DMS153 treated with DMSO at 0.1 percent for 48 hours (cell line): ENCODE data around the gene KRTAP5-6.

Experiments
- DNase-seq: peaks from one replicate; lab custom pipeline; 2025; ENCODE audit not compliant: unreplicated experiment; lab: John Stamatoyannopoulos, UW

KRTAP5-6 gene

GRCh38 chr11:1732418-1733008 lies 35.5 kb downstream of the KRTAP5-6 start:
- no peak for DNase-seq

DNA sequence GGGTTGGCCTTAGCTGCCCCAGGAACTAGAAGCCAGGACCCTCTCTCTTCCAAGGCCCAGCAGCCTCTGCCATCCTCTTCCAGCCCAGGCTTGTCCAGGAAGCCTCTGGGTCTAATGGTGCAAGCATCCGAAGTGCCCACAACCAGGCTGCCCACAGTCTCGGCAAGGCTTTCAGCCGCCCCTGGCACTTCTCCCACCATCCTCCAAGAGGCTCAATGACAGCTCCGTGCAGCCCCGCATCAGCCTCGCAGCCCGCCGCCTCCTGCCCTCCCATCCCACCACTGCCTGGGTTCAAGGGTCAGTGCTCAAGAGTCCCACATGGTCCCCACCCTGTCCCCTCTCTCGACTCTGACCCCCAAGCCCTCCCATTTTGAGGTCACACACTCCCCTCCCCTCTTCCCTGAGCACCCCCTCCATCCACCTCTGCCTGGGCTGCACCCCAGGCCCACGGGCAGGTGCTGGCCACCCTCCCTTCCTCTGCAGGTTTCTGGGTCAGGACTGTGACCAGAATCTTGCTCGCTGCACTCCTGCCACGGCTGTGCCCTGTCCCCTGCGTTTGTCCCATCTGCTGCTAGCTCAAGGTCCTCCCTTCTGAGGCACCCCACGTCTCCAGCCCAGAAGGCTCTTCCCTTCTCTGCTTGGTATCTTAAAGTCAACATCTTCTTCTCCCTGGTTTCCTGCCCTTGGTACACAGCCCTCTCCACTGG lies 36.2 kb downstream of the KRTAP5-6 start:
- no peak for DNase-seq

DNA sequence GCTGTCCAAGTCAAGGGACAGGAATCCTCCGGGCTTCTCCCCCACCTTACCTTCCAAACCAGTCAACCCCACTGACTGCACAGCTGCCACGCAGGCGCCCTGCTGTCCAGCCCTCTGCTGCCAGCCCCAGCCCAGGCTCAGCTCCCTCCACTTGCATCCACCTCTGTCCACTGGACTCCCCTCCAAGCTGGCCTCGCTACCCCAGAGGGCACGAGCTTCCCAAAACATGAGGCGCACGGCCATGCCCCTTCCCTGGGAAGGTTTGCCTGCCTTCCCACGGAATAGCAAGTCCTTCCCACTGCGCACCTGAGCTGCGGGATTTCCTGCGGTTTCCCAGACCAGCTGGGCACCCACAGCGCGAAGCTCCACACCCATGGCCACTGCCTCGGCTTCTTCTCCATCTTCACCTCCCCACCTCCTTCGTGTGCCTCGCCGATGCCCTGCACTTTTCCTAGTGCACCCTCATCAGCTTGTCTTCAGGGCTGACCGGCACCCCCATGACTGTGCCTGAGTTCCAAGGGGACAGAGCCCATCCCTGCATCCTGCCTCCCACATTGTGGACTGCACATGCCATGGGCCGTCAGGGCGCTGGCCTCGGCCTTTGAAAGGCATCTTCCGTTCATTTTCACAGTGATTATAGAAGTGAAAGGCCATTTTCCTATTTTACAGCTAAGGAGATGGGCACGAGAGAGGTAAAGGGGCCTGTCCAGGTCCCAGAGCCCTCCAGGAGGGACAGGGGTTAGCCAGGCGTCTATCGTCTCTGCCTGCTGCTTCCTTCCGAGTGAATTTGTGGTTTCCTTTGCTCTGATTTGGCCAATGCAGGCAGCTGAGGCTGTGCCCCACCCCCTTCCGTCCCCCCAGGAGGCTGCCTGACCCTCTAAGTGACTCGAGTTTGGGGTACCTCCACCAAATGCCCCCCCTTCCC lies 37.0 kb downstream of the KRTAP5-6 start:
- no peak for DNase-seq

GRCh38 chr11:1734641-1735081 lies 37.7 kb downstream of the KRTAP5-6 start:
- DNase-seq = no peak

DNA sequence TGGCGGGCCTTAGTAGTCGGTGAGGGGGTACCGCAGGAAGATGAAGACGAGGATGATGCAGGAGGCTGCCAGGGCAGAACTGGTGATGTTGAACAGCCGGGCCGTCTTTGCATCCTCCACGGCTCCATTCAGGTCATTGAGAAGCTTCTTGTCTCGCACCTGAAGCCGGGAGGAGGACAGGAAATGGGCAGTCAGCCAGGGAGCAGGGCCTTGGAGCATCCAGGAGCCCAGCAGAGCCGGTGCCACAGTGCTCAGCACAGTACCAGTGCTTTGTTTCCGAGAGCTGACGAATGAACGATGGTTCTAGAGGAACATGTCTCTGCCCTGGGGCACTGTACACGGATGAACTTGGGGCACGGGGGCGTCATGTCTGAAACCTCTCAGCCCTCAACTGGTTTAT lies 38.3 kb downstream of the KRTAP5-6 start:
- no peak for DNase-seq

- no peak for DNase-seq
These were observed 39.5 kb downstream of the KRTAP5-6 start for GRCh38 chr11:1736447-1736992.

GRCh38 chr11:1737080-1737757 lies 40.2 kb downstream of the KRTAP5-6 start:
- DNase-seq = no peak

GRCh38 chr11:1738380-1738779 lies 41.4 kb downstream of the KRTAP5-6 start:
- DNase-seq = no peak

DNA sequence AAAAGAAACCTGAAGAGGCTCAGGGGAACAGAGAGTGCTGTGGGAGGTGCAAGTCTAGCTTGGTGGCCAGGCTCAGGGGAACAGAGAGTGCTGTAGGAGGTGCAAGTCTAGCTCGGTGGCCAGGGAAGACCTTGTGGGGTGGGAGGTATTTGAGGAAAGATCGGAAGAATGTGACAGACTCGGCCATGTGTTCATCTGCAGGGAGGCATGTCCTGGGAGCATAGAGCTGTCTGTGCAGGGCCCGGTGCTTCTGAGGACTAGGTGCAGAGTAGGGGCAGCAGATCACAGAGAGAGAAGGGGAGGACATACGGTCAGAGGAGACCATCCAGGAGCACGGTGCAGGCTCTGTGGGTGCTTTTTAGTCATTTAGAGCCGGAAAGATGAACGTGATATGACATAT lies 42.6 kb downstream of the KRTAP5-6 start:
- no peak for DNase-seq

DNA sequence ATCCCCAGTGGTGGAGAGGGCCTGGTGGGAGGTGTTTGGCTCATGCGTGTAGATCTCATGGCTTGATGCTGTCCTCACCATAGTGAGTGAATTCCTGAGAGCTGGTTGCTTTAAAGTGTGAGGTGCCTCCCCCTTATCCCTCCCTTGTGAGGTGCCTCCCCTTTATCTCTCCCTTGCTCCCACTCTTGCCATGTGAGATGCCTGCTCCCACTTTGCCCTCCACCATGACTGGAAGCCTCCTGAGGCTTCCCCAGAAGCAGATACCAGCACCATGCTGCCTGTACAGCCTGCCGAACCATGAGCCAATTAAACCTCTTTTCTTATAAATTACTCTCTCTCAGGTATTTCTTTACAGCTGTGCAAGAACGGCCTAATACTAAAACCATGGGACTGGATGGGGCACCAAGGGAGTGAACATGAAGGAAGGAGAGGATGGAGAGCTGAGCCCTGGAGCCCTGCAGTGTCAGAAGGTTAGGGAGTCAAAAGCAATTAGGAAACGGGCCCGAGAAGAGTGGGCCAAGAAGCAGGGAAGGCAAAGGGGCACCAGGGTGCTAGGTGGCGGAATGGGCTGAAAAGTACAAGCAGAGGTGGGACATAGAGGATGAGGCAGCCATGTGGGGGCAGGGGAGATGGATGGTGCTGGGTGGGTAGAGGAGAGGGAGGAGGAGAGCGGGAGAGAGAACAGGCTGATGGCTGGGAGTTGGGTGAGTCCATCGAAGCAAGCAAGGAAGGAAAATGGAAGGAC lies 44.0 kb downstream of the KRTAP5-6 start:
- no peak for DNase-seq

- DNase-seq = no peak
These were observed 44.7 kb downstream of the KRTAP5-6 start for GRCh38 chr11:1741741-1742140.

DNA sequence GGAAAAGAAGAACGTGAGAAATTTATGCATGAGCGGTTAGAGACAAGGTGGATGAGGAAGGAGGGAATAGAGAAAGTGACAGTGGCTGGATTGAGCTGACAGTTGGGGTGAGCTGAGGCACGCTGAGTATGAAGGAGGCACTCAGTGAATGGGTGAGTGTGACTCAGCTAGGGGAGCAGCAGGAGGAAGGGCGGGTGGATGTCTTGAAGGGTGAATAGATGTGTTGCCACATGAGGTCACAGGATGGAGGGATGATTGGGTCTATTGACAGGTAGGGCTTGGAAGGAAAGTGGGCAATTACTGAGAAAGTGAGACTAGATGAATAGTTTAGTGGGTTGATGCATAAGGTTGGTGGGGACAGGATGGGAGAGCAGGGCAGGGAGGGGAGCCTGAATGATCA lies 45.4 kb downstream of the KRTAP5-6 start:
- no peak for DNase-seq

- no peak for DNase-seq
These were observed 46.0 kb downstream of the KRTAP5-6 start for GRCh38 chr11:1742869-1743584.

- no peak for DNase-seq
These were observed 46.7 kb downstream of the KRTAP5-6 start for GRCh38 chr11:1743585-1744136.

GRCh38 chr11:1744137-1744886 lies 47.3 kb downstream of the KRTAP5-6 start:
- DNase-seq = no peak

DNA sequence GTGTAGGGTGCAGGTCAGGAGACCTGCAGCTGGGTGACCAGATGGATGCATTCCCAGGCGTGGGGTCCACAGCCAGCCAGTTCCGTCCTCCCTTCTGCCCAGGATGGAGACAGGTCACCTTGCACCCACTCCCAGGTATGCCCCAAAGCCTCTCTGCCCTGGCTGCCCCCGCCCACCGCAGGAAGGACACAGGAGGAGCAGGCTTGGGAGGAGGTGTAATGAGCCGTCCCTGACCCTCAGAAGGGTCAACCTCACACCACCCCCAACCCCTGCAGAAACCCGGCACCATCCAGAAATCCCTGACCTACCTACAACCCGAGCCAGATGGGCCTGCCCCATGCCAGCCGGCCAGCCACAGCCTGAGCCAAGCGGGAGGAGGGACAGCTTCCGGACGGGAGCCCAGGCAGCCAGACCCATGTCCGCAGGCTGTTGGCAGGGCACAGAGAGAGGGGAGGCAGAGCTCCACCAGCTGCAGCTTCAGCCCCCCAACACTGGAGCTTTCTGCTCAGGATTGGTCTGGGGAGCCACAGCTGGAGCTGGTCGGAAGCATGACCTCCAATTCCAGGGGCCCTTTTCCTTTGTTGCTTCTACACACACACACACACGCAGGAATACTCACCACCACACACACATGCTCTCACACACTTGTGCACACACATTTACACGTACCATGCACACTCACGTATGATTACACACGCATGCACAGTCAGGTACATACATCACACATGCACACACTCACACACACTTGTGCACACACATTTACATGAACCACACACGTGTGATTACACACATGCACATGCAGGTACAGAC lies 48.1 kb downstream of the KRTAP5-6 start:
- DNase-seq = no peak

GRCh38 chr11:1745701-1746320 lies 48.8 kb downstream of the KRTAP5-6 start:
- no peak for DNase-seq
